Activated CD8-positive, alpha-beta memory T cell treated with anti-CD3 and anti-CD28 coated beads, Interleukin-2, amount 50 U/mL, for 1 hour (primary cell): ENCODE data around the gene OPRL1.

Experiments used
- DNase-seq: peaks from one replicate; pipeline ENCODE4 v3.0.0-alpha.2; 2020; ENCODE audit errors: extremely low read depth

The OPRL1 gene

GRCh38 chr20:64102647-64103354 is 22.9 kb downstream of the OPRL1 start:
- no peak for DNase-seq

GRCh38 chr20:64103871-64104666 is 24.2 kb downstream of the OPRL1 start:
- no peak for DNase-seq

GRCh38 chr20:64104667-64105451 is 25.0 kb downstream of the OPRL1 start:
- no peak for DNase-seq

GRCh38 chr20:64105846-64106434 is 26.1 kb downstream of the OPRL1 start:
- DNase-seq = no peak

- DNase-seq = no peak
Observed at GRCh38 chr20:64106435-64106961, 26.6 kb downstream of the OPRL1 start.

- no peak for DNase-seq
Observed at GRCh38 chr20:64106981-64107735, 27.3 kb downstream of the OPRL1 start, which contains the start of gene NPBWR2. TSS of gene NPBWR2 (minus strand) at chr20:64107565. CDS start at chr20:64106831, 734 bp downstream.

- DNase-seq = no peak
Observed at GRCh38 chr20:64107736-64108457, 28.0 kb downstream of the OPRL1 start.

GRCh38 chr20:64108731-64109681 is 29.1 kb downstream of the OPRL1 start:
- no peak for DNase-seq

- DNase-seq = no peak
Observed at GRCh38 chr20:64109831-64110391, 30.0 kb downstream of the OPRL1 start.

GRCh38 chr20:64110411-64111068 is 30.7 kb downstream of the OPRL1 start:
- DNase-seq = no peak

GRCh38 chr20:64111841-64112641 is 32.2 kb downstream of the OPRL1 start:
- DNase-seq = no peak

- DNase-seq = no peak
Observed at GRCh38 chr20:64112691-64113443, 33.0 kb downstream of the OPRL1 start.

- DNase-seq = no peak
Observed at GRCh38 chr20:64113444-64113775, 33.5 kb downstream of the OPRL1 start.

GRCh38 chr20:64113796-64114355 is 34.0 kb downstream of the OPRL1 start:
- DNase-seq = no peak

GRCh38 chr20:64114356-64114971 is 34.6 kb downstream of the OPRL1 start:
- no peak for DNase-seq
